SU-DHL-6 (cell line): ENCODE data around the gene OPTN.

Experiments
- H2AFZ ChIP-seq: fragments of 200-600 bp; sonication (generic); 2 replicates; pipeline ENCODE4 v1.6.1; 2014; ENCODE audit warnings: low read depth, mild to moderate bottlenecking, moderate library complexity, mixed read lengths, antibody characterized with exemption, low read length; ENCODE audit not compliant: severe bottlenecking
- H3F3A ChIP-seq: fragments of 200-600 bp; shearing (Covaris generic); 2 replicates; pipeline ENCODE4 v1.6.0; 2016; ENCODE audit warnings: antibody characterized with exemption, mild to moderate bottlenecking; ENCODE audit not compliant: insufficient read depth
- H3K27ac ChIP-seq: fragments of 200-600 bp; sonication (generic); 2 replicates; pipeline ENCODE4 v1.5.1; 2016; ENCODE audit warnings: low read depth, mild to moderate bottlenecking, low read length, moderate library complexity, mixed read lengths
- H3K27me3 ChIP-seq: fragments of 200-600 bp; sonication (generic), shearing (Covaris generic); 2 replicates; pipeline ENCODE4 v1.6.0; 2014; ENCODE audit warnings: mild to moderate bottlenecking, low read length
- H3K36me3 ChIP-seq: fragments of 200-600 bp; sonication (generic); 2 replicates; pipeline ENCODE4 v1.6.1; 2014; ENCODE audit warnings: mild to moderate bottlenecking, low read length, mixed read lengths
- H3K4me2 ChIP-seq: fragments of 300-600, 200-600 bp; shearing (Covaris generic), sonication (generic); 2 replicates; pipeline ENCODE4 v1.6.0; 2014; ENCODE audit warnings: low read length, low read depth, mild to moderate bottlenecking; ENCODE audit not compliant: poor library complexity, severe bottlenecking
- H3K4me3 ChIP-seq: fragments of 200-600 bp; sonication (generic); 2 replicates; pipeline ENCODE4 v1.5.1; 2014; ENCODE audit warnings: antibody characterized with exemption, low read length, mild to moderate bottlenecking, mixed read lengths; ENCODE audit not compliant: insufficient read depth, poor library complexity, severe bottlenecking
- H3K79me2 ChIP-seq: fragments of 200-600 bp; sonication (generic); 2 replicates; pipeline ENCODE4 v1.6.1; 2014; ENCODE audit warnings: mild to moderate bottlenecking, low read length, moderate library complexity; ENCODE audit not compliant: insufficient read depth
- H3K9ac ChIP-seq: fragments of 200-600 bp; sonication (generic); 2 replicates; pipeline ENCODE4 v1.7.0; 2014; ENCODE audit warnings: mild to moderate bottlenecking, low read length
- H3K9me2 ChIP-seq: fragments of 200-600 bp; sonication (generic); replicated peaks from 2 replicates; pipeline ENCODE4 v1.6.1; 2014; ENCODE audit warnings: low read length; ENCODE audit not compliant: insufficient read depth
- H3K9me3 ChIP-seq: fragments of 200-600 bp; sonication (generic); 2 replicates; pipeline ENCODE4 v1.6.1; 2014; ENCODE audit warnings: low read length, mixed read lengths; ENCODE audit not compliant: insufficient read depth
- H4K20me1 ChIP-seq: fragments of 200-600 bp; sonication (generic); 2 replicates; pipeline ENCODE4 v1.6.1; 2014; ENCODE audit warnings: low read depth, mild to moderate bottlenecking, antibody characterized with exemption, low read length, moderate library complexity, mixed read lengths
- CTCF ChIP-seq: fragments of 200-600 bp; sonication (generic); IDR thresholded peaks from one replicate; pipeline ENCODE4 v1.5.1; 2017; ENCODE audit warnings: antibody characterized with exemption, mild to moderate bottlenecking, low read length, moderate library complexity; ENCODE audit not compliant: insufficient read depth, poor library complexity, severe bottlenecking
- EZH2phosphoT487 ChIP-seq: fragments of 200-600 bp; sonication (generic), shearing (Covaris generic); conservative IDR thresholded peaks from 2 replicates; pipeline ENCODE4 v1.6.1; 2018; ENCODE audit warnings: mild to moderate bottlenecking, antibody characterized with exemption, low read length, moderate library complexity, mixed read lengths

The OPTN gene

GRCh38 chr10:13104697-13105096 lies 4.7 kb downstream of the OPTN start:
- no peak overlapping the region for H3K4me3 ChIP-seq
- no peaks in the 10 kb centered on the region for H3K36me3 ChIP-seq
- peaks cover 3% of the 10 kb centered on the region; the same call in 1 of the 2 replicates for H3F3A ChIP-seq
- H4K20me1 ChIP-seq = no peaks in the 10 kb centered on the region
- H3K9ac ChIP-seq = no peak overlapping the region
- H3K79me2 ChIP-seq = no peaks in the 10 kb centered on the region
- no peaks in the 10 kb centered on the region for H3K9me2 ChIP-seq
- TF ChIP-seq CTCF (no peak), EZH2phosphoT487 (no peak)
- H2AFZ ChIP-seq = no peak overlapping the region
- no peak overlapping the region for H3K27ac ChIP-seq
- H3K9me3 ChIP-seq = no peaks in the 10 kb centered on the region
- no peaks in the 10 kb centered on the region for H3K27me3 ChIP-seq
- H3K4me2 ChIP-seq = no peak overlapping the region

- TF ChIP-seq CTCF = no peak
- TF ChIP-seq EZH2phosphoT487 = no peak
- no peaks in the 10 kb centered on the region for H3K79me2 ChIP-seq
- no peak overlapping the region for H3K9ac ChIP-seq
Measured at GRCh38 chr10:13105184-13105583, 5.2 kb downstream of the OPTN start.

GRCh38 chr10:13106387-13107045 lies 6.6 kb downstream of the OPTN start:
- Histone ChIP-seq H3K9ac (no peak overlapping the region), H3K36me3 (no peaks in the 10 kb centered on the region), H2AFZ (no peak overlapping the region), H3K27ac (no peak overlapping the region), H3K4me2 (no peak overlapping the region), H3K9me3 (no peaks in the 10 kb centered on the region), H3K27me3 (no peaks in the 10 kb centered on the region), H3K4me3 (no peak overlapping the region), H3F3A (no peaks in the 10 kb centered on the region), H4K20me1 (no peaks in the 10 kb centered on the region), H3K79me2 (no peaks in the 10 kb centered on the region), H3K9me2 (no peaks in the 10 kb centered on the region)
- TF ChIP-seq EZH2phosphoT487 (no peak), CTCF (no peak)

More at GRCh38 chr10:13105184-13105583, 5.2 kb downstream of the OPTN start:
- no peaks in the 10 kb centered on the region for H4K20me1 ChIP-seq
- H2AFZ ChIP-seq = no peak overlapping the region
- H3K36me3 ChIP-seq = no peaks in the 10 kb centered on the region
- no peaks in the 10 kb centered on the region for H3K9me2 ChIP-seq
- no peaks in the 10 kb centered on the region for H3K9me3 ChIP-seq
- H3K27ac ChIP-seq = no peak overlapping the region
- no peaks in the 10 kb centered on the region for H3K27me3 ChIP-seq
- no peak overlapping the region for H3K4me2 ChIP-seq
- peaks cover 3% of the 10 kb centered on the region; the same call in 1 of the 2 replicates for H3F3A ChIP-seq
- H3K4me3 ChIP-seq = no peak overlapping the region
